ENCODE data around the gene L3MBTL4. TPM values are rescaled to one million over a fixed set of nuclear protein-coding genes. Genes with fewer than 3 reads are reported as not detected.

The L3MBTL4 gene
- total and polyA plus RNA-seq, 10 of the 15 experiments (the other 5 are each of a cell fraction or from before 2014, with no cell fraction given), result 1.3 to 8.7 (median 3.8) TPM

GRCh38 chr18:6013171-6013810 lies 401.4 kb downstream of the L3MBTL4 start:
- FAIRE-seq, result no peak
- no peak for DNase-seq (ENCODE audit: low read depth, low spot score)
- ChIA-PET POLR2A (no interaction called here), CTCF (no interaction called here), RAD21 (ENCODE audit: unreplicated experiment) (no interaction called here), SMC1A (ENCODE audit: uncharacterized antibody, unreplicated experiment) (no interaction called here)
- H3K9ac ChIP-seq (ENCODE audit: control insufficient read depth, insufficient read depth, low read length), result no peak overlapping the region
- WGBS (ENCODE audit: insufficient coverage, insufficient replicate concordance, low lambda C conversion rate, missing lambda C conversion rate), result 66% methylated on average over 11 of the region's 11 CpGs
- no peak for ATAC-seq
- intact Hi-C loops (cut with micrococcal nuclease; ENCODE audit: unreplicated experiment), result no loop called here
- H2AFZ ChIP-seq (ENCODE audit: control insufficient read depth, low read depth, low read length), result no peak overlapping the region
- H3K27ac ChIP-seq (ENCODE audit: control insufficient read depth, insufficient read depth), result no peak overlapping the region
- H3K4me3 ChIP-seq, result no peak overlapping the region
- TF ChIP-seq EZH2 (IDR thresholded peaks at IDR 0.05; ENCODE audit: borderline replicate concordance, control insufficient read depth, low read depth, low read length), result no peak
- TF ChIP-seq NKRF (conservative IDR thresholded peaks at IDR 0.05), result no peak
- no peak for TF ChIP-seq YY1 (IDR thresholded peaks at IDR 0.05; ENCODE audit: low read depth, low read length)
- TF ChIP-seq HDAC6 (IDR thresholded peaks at IDR 0.05; ENCODE audit: unreplicated experiment), result no peak
- TF ChIP-seq HDGF (IDR thresholded peaks at IDR 0.05), result no peak
- no peak for TF ChIP-seq STAT3 (IDR thresholded peaks at IDR 0.05; ENCODE audit: low read depth, low read length)
- TF ChIP-seq, protein P1, sequence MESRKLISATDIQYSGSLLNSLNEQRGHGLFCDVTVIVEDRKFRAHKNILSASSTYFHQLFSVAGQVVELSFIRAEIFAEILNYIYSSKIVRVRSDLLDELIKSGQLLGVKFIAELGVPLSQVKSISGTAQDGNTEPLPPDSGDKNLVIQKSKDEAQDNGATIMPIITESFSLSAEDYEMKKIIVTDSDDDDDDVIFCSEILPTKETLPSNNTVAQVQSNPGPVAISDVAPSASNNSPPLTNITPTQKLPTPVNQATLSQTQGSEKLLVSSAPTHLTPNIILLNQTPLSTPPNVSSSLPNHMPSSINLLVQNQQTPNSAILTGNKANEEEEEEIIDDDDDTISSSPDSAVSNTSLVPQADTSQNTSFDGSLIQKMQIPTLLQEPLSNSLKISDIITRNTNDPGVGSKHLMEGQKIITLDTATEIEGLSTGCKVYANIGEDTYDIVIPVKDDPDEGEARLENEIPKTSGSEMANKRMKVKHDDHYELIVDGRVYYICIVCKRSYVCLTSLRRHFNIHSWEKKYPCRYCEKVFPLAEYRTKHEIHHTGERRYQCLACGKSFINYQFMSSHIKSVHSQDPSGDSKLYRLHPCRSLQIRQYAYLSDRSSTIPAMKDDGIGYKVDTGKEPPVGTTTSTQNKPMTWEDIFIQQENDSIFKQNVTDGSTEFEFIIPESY (IDR thresholded peaks at IDR 0.05), result no peak
- TF ChIP-seq NFXL1 (IDR thresholded peaks at IDR 0.05; ENCODE audit: borderline replicate concordance), result no peak
- TF ChIP-seq MYC (IDR thresholded peaks at IDR 0.05; ENCODE audit: insufficient read depth, insufficient read length, insufficient replicate concordance, low read length, severe bottlenecking), result no peak
- H3K4me2 ChIP-seq (ENCODE audit: control insufficient read depth, insufficient read depth), result no peak overlapping the region
- in situ Hi-C loops (cut with MboI), result no loop called here
- H3K27me3 ChIP-seq (replicated peaks in 1 of 2; ENCODE audit: control insufficient read depth in 2 of 2, insufficient read depth in 2 of 2, low read length in 1 of 2), result no peaks in the 10 kb centered on the region
- H3K4me1 ChIP-seq (ENCODE audit: control insufficient read depth, insufficient read depth, low read length), result no peaks in the 10 kb centered on the region
- no peaks in the 10 kb centered on the region for H3K79me2 ChIP-seq (ENCODE audit: control insufficient read depth, insufficient read depth, low read length)
- BruUV-seq (replicated peaks), result no TSS peak
- H3K36me3 ChIP-seq (ENCODE audit: control insufficient read depth in 2 of 2, insufficient read depth in 2 of 2, low read length in 1 of 2), result no peaks in the 10 kb centered on the region
- H4K20me1 ChIP-seq (ENCODE audit: control insufficient read depth, insufficient read depth), result no peaks in the 10 kb centered on the region
- H3K9me3 ChIP-seq (replicated peaks; ENCODE audit: control insufficient read depth, insufficient read depth, low read length), result no peaks in the 10 kb centered on the region
